Measurements from ENCODE around the gene DPP6. TPM values are rescaled to one million over a fixed set of nuclear protein-coding genes. Genes with fewer than 3 reads are reported as not detected.

The DPP6 gene
- total RNA-seq, 4 donors from 2014 or later, result 0.60 to 1.7 (median 1.6) TPM; not detected in 1

DNA sequence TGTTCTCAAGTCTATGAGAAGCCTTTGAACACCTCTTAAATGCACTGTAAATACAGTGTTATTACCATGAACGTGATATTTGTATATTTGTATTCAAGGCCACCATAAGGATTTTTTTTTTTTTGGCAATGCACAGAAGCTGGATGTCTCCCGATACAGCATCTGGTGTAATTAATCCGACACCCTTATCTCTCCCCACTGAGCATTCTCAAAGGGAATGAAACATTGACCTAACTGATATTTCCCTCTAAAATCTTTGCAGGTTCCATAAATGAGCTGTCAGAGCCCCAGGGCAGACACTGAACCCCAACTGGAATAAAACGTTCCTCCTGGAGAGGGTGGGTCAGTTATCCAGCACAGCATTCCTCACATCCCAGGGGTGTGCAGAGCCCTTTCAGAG is 634.1 kb downstream of the DPP6 start:
- Histone ChIP-seq H3K36me3 (no peaks in the 10 kb centered on the region), H3K27ac (no peak overlapping the region), H3K4me3 (no peak overlapping the region), H3K9me3 (no peaks in the 10 kb centered on the region), H3K27me3 (no peaks in the 10 kb centered on the region), H3K4me1 (no peaks in the 10 kb centered on the region)
- 34 to 54% methylated on average over 4 of the region's 4 CpGs for WGBS, 2 donors
- TF ChIP-seq POLR2A (IDR thresholded peaks at IDR 0.05) (no peak), EP300 (IDR thresholded peaks at IDR 0.05) (no peak)
- TF ChIP-seq, protein P1, sequence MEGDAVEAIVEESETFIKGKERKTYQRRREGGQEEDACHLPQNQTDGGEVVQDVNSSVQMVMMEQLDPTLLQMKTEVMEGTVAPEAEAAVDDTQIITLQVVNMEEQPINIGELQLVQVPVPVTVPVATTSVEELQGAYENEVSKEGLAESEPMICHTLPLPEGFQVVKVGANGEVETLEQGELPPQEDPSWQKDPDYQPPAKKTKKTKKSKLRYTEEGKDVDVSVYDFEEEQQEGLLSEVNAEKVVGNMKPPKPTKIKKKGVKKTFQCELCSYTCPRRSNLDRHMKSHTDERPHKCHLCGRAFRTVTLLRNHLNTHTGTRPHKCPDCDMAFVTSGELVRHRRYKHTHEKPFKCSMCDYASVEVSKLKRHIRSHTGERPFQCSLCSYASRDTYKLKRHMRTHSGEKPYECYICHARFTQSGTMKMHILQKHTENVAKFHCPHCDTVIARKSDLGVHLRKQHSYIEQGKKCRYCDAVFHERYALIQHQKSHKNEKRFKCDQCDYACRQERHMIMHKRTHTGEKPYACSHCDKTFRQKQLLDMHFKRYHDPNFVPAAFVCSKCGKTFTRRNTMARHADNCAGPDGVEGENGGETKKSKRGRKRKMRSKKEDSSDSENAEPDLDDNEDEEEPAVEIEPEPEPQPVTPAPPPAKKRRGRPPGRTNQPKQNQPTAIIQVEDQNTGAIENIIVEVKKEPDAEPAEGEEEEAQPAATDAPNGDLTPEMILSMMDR (IDR thresholded peaks at IDR 0.05), result no peak
- DNase-seq (ENCODE audit: low spot score in 2 of 2), result no peak

DNA sequence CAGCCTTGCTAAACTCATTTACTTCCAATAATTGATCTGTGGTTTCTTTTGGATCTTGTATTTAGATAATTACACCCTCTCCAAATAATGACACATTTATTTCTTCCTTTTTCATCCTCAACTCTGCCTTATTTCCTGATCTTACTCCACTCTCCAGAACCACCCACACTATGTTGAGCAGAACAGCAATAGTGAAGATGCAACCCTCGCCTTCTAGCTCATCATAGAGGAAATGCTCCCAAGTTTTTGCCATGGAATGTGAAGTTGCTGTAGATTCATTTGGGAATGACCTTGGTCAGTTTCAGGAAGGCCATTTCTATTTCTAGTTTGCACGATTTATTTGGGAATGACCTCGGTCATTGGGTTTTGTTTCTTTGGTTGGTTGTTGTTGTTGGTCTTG is 636.8 kb downstream of the DPP6 start:
- Histone ChIP-seq H3K9me3 (no peaks in the 10 kb centered on the region), H3K36me3 (no peaks in the 10 kb centered on the region), H3K27me3 (no peaks in the 10 kb centered on the region), H3K4me3 (no peak overlapping the region), H3K27ac (no peak overlapping the region), H3K4me1 (no peaks in the 10 kb centered on the region)
- no peak for DNase-seq (ENCODE audit: low spot score in 2 of 2)
- TF ChIP-seq EP300 (IDR thresholded peaks at IDR 0.05), result no peak
- 81 to 84% methylated on average over 3 of the region's 3 CpGs for WGBS, 2 donors

DNA sequence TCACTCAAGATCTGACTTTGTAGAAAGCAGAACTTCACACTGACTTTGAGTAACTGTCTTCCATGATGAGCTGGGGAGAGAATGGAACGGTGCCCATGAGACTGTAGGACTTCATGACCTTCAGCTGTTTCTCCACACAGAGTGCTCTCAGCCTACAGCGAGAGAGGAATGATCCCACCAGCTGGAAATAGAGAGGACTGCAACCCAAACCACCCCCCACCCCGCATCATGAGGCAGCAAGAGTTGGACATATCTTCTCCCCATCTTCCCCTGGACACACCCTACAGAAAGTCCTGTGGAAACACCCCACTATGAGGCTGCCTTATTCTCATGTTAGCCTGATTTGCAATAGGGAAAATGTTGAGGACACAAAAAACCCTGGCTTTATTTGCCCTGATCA is 638.2 kb downstream of the DPP6 start:
- Histone ChIP-seq H3K27me3 (no peaks in the 10 kb centered on the region), H3K4me1 (no peaks in the 10 kb centered on the region), H3K9me3 (no peaks in the 10 kb centered on the region), H3K27ac (no peak overlapping the region), H3K36me3 (no peaks in the 10 kb centered on the region), H3K4me3 (no peak overlapping the region)
- DNase-seq (ENCODE audit: low spot score in 2 of 2), result no peak
- TF ChIP-seq POLR2A (IDR thresholded peaks at IDR 0.05) (no peak), EP300 (IDR thresholded peaks at IDR 0.05) (no peak)
- TF ChIP-seq, protein P1 (IDR thresholded peaks at IDR 0.05), result no peak
- WGBS, 2 donors, result 81 to 93% methylated on average over 3 of the region's 3 CpGs

DNA sequence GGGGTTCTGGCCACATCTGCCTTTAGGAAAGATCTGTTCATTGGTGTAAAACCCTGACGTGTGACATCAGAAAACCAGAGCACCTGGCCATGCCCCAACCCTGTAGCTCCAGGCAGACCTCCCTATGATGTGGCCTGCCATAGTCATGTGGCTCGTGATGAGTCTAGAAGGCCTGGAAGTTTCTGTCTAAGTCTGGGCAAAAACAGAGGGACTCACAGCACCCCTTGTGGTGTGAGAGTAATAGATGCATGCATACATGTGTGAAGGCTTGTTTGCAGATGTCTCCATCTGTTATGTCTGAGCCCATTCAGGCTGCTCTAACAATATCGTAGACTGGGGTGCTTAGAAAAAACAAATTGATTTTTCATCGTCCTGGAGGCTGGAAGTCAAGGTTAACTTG is 641.5 kb downstream of the DPP6 start:
- no peaks in the 10 kb centered on the region for H3K36me3 ChIP-seq
- WGBS, 2 donors, result 84 to 92% methylated on average over 4 of the region's 4 CpGs
- no peak for DNase-seq (ENCODE audit: low spot score in 2 of 2)
- H3K4me3 ChIP-seq, result no peak overlapping the region
- H3K27ac ChIP-seq, result no peak overlapping the region
- no peaks in the 10 kb centered on the region for H3K27me3 ChIP-seq
- H3K9me3 ChIP-seq, result peaks cover 0 to 3% (median 0%) of the 10 kb centered on the region in 4 donors
- H3K4me1 ChIP-seq, result no peaks in the 10 kb centered on the region
- TF ChIP-seq EP300 (IDR thresholded peaks at IDR 0.05) (no peak), POLR2A (IDR thresholded peaks at IDR 0.05) (no peak)
- TF ChIP-seq, protein P1 (IDR thresholded peaks at IDR 0.05), result no peak

DNA sequence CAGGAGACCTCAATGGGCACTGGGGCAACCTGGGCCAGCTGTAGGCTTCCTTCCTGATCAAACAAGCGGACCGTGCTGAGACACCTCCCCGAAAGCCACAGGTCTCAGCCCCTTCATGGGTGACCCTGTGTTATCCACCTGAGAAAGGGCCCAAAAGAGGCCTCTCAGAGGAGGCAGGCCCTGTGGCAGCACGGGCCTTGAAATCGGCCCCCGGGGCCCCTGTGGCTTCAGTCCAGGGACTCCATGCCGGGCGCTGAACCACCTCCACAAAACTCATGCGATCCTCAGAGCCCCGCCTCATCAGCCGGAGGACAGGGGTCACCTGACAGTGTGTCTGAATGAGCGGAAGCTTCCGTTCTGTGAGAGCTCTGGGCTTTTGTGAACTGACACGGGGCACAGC is 643.6 kb downstream of the DPP6 start:
- no peak for DNase-seq (ENCODE audit: low spot score in 2 of 2)
- Histone ChIP-seq H3K4me3 (no peak overlapping the region), H3K9me3 (peaks cover 0 to 7% (median 0%) of the 10 kb centered on the region in 4 donors), H3K27me3 (no peaks in the 10 kb centered on the region), H3K36me3 (no peaks in the 10 kb centered on the region), H3K27ac (no peak overlapping the region), H3K4me1 (no peaks in the 10 kb centered on the region)
- no peak for TF ChIP-seq EP300 (IDR thresholded peaks at IDR 0.05)
- TF ChIP-seq, protein P1 (IDR thresholded peaks at IDR 0.05), result no peak
- TF ChIP-seq POLR2A (IDR thresholded peaks at IDR 0.05), result no peak
- 87 to 91% methylated on average over 9 to 14 of the region's 14 CpGs for WGBS, 2 donors

DNA sequence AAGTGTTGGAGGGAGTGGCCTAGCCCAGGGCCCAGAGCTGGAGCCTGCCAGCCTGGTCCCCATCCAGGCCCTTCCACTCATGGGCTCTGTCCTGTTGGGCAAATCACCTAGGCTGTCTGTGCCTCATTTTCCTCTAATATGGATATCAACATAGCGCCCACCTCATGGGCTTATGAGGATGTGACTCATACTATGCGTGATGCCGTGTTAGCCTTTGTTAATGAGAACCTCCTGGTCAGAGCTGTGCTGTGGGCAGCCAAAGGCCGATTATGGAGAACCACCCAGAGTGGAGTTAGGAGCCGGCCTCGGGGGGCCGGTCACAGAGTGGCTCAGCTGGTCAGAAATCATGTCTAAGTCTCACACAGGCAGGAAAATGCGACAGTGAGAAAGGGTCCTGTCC is 644.4 kb downstream of the DPP6 start:
- no peaks in the 10 kb centered on the region for H3K4me1 ChIP-seq
- no peak overlapping the region for H3K4me3 ChIP-seq
- no peak overlapping the region for H3K27ac ChIP-seq
- peaks cover 0 to 14% (median 0%) of the 10 kb centered on the region in 4 donors for H3K9me3 ChIP-seq
- no peaks in the 10 kb centered on the region for H3K27me3 ChIP-seq
- DNase-seq (ENCODE audit: low spot score in 2 of 2), result no peak
- TF ChIP-seq EP300 (IDR thresholded peaks at IDR 0.05), result no peak
- TF ChIP-seq, protein P1 (IDR thresholded peaks at IDR 0.05), result no peak
- no peak for TF ChIP-seq POLR2A (IDR thresholded peaks at IDR 0.05)
- 95% methylated on average over 8 of the region's 8 CpGs for WGBS, 2 donors
- H3K36me3 ChIP-seq, result no peaks in the 10 kb centered on the region

Data from tibial nerve (tissue), 4 donors.